ENCODE results near the gene NDEL1.

- TF ChIP-seq CTCF (IDR thresholded peaks at IDR 0.05; ENCODE audit: low read depth, low read length) (no peak), EZH2phosphoT487 (IDR thresholded peaks at IDR 0.05; ENCODE audit: low read depth) (no peak)
Measured at GRCh38 chr17:8481089-8481488, 45.4 kb downstream of the NDEL1 start.
